K562 (cell line): Measurements from ENCODE around the gene BIN1. TPM values are rescaled to one million over a fixed set of nuclear protein-coding genes. Genes with fewer than 3 reads are reported as not detected.

Experiments used
- ATAC-seq: fragments of 200-7000 bp; cut with Tn5 transposase; 3 replicates; pipeline ENCODE4 v1.9.1; 2020; ENCODE audit warnings: moderate library complexity
- BruUV-seq: library from RNA; stranded (reverse); fragments of 400-500 nt; replicated peaks from 2 replicates; lab custom pipeline; 2021; lab: Mats Ljungman, UMichigan
- CTCF ChIA-PET: fragments of 300-600 bp; formaldehyde crosslinking; extraction: SDS; loops from one replicate; lab custom pipeline; 2021; ENCODE audit warnings: low intra/inter-chr PET ratio; lab: Yijun Ruan, JAX
- POLR2A ChIA-PET: fragments of 300-600, 350-650 bp; sonication (Branson Sonifier 250); formaldehyde crosslinking; extraction: SDS; loops from one replicate; lab custom pipeline; 2021; ENCODE audit warnings: antibody characterized with exemption, inconsistent platforms; lab: Yijun Ruan, JAX
- DNase-seq, 4 experiments: peaks; one replicate each; pipeline versions ENCODE4 v3.0.0 to v3.0.0-alpha.2; 2011 to 2018; ENCODE audit warnings: low spot score in 3 of 4, mixed read lengths in 3 of 4; ENCODE audit errors: extremely low read depth in 1 of 4
- FAIRE-seq: peaks from 2 replicates; lab custom pipeline; 2011; peaks lifted over from hg19 to GRCh38; lab: Jason Lieb, UNC
- H2AFZ ChIP-seq: 2 replicates; pipeline ENCODE4 v1.6.0; 2011; ENCODE audit warnings: low read depth, low read length, control low read depth, inconsistent platforms
- H3K27ac ChIP-seq: fragments of 200-600 bp; 3 replicates; pipeline ENCODE4 v1.8.0; 2011; ENCODE audit warnings: low read depth, mild to moderate bottlenecking, control low read depth, inconsistent platforms, low read length, moderate library complexity, mixed read lengths; ENCODE audit errors: extremely low read depth
- H3K27me3 ChIP-seq, 2 experiments: fragments of 300-600 bp in 1 of 2; 2 replicates in 1 of 2; 3 replicates in 1 of 2; pipeline versions ENCODE4 v1.6.0 to v1.8.0; 2011; ENCODE audit warnings: inconsistent platforms in 2 of 2, low read length in 2 of 2, mild to moderate bottlenecking in 1 of 2, mixed read lengths in 1 of 2, moderate library complexity in 1 of 2; ENCODE audit not compliant: control insufficient read depth in 2 of 2, insufficient read depth in 2 of 2
- H3K36me3 ChIP-seq: fragments of 300-600 bp; 3 replicates; pipeline ENCODE4 v1.8.0; 2011; ENCODE audit warnings: mild to moderate bottlenecking, low read length, inconsistent platforms; ENCODE audit not compliant: control insufficient read depth, insufficient read depth
- H3K4me1 ChIP-seq, 2 experiments: fragments of 200-600 bp in 1 of 2; replicated peaks in 1 of 2; 2 replicates in 1 of 2; 3 replicates in 1 of 2; pipeline versions ENCODE4 v1.5.1 to v1.8.0; 2011; ENCODE audit warnings: inconsistent platforms in 2 of 2, low read length in 2 of 2, mild to moderate bottlenecking in 1 of 2, mixed read lengths in 1 of 2, moderate library complexity in 1 of 2; ENCODE audit not compliant: control insufficient read depth in 2 of 2, insufficient read depth in 2 of 2
- H3K4me2 ChIP-seq: 2 replicates; pipeline ENCODE4 v1.6.1; 2011; ENCODE audit warnings: low read length, control low read depth, inconsistent platforms, mixed read lengths; ENCODE audit not compliant: insufficient read depth
- H3K4me3 ChIP-seq: fragments of 200-600 bp; sonication (generic), shearing (Covaris generic); 2 replicates; pipeline ENCODE4 v1.5.1; 2016; ENCODE audit warnings: control low read depth, inconsistent platforms
- H3K79me2 ChIP-seq: fragments of 200-600 bp; 3 replicates; pipeline ENCODE4 v1.8.0; 2011; ENCODE audit warnings: low read length, inconsistent platforms; ENCODE audit not compliant: control insufficient read depth, insufficient read depth
- H3K9ac ChIP-seq, 2 experiments: 2 replicates each; pipeline versions ENCODE4 v1.6.0 to v1.6.1; 2011; ENCODE audit warnings: low read depth in 2 of 2, low read length in 2 of 2, control low read depth in 1 of 2, inconsistent platforms in 1 of 2, mild to moderate bottlenecking in 1 of 2, mixed read lengths in 1 of 2; ENCODE audit not compliant: insufficient read depth in 1 of 2
- H3K9me1 ChIP-seq: one replicate; pipeline ENCODE4 v1.6.0; 2011; ENCODE audit warnings: inconsistent platforms, mild to moderate bottlenecking, low read length, moderate library complexity; ENCODE audit not compliant: control insufficient read depth, insufficient read depth
- H3K9me3 ChIP-seq: replicated peaks from 2 replicates; pipeline ENCODE4 v1.5.1; 2011; ENCODE audit warnings: low read depth, low read length, inconsistent platforms; ENCODE audit not compliant: control insufficient read depth, insufficient read depth
- H4K20me1 ChIP-seq: replicated peaks from 2 replicates; pipeline ENCODE4 v1.6.1; 2011; ENCODE audit warnings: low read length, inconsistent platforms, mixed read lengths; ENCODE audit not compliant: control insufficient read depth, insufficient read depth
- CBFA2T3 ChIP-seq: fragments of 450-650 bp; IDR thresholded peaks from 2 replicates; pipeline ENCODE4 v1.6.1; 2017
- CCNT2 ChIP-seq: IDR thresholded peaks from 2 replicates; pipeline ENCODE4 v1.6.1; 2011; ENCODE audit warnings: borderline replicate concordance, low read depth, mild to moderate bottlenecking, moderate library complexity, mixed read lengths, low read length; ENCODE audit not compliant: insufficient read length; ENCODE audit errors: extremely low read depth
- CSDE1 ChIP-seq, 2 experiments: fragments of 450-650 bp; IDR thresholded peaks; 2 replicates each; pipeline ENCODE4 v1.6.1; 2016; ENCODE audit warnings: mild to moderate bottlenecking in 1 of 2
- NFRKB ChIP-seq: fragments of 450-650 bp; IDR thresholded peaks from 2 replicates; pipeline ENCODE4 v1.6.1; 2016; ENCODE audit warnings: low read depth
- SPI1 ChIP-seq: IDR thresholded peaks from 2 replicates; pipeline ENCODE4 v1.6.1; 2011; ENCODE audit warnings: low read depth, low read length, control low read depth, borderline replicate concordance
- ZC3H11A ChIP-seq: IDR thresholded peaks from 2 replicates; pipeline ENCODE4 v1.6.1; 2012; ENCODE audit warnings: low read depth, low read length, improper control_type of control experiment
- ZNF589 ChIP-seq: fragments of 200-800 bp; sonication (Bioruptor generic); IDR thresholded peaks from 2 replicates; pipeline ENCODE4 v1.6.1; 2016; ENCODE audit warnings: low read depth, missing genetic modification characterization, missing compliant biosample characterization
- ZNF695 ChIP-seq: fragments of 450-650 bp; formaldehyde crosslinking; IDR thresholded peaks from 2 replicates; pipeline ENCODE4 v1.4.0; 2020; ENCODE audit warnings: mild to moderate bottlenecking, moderate library complexity
- WGBS: fragments of 100-300 bp; shearing (Covaris generic); methylation state at CpG from one replicate; pipeline ENCODE4 v1.1.6; 2016; ENCODE audit warnings: low coverage, mixed read lengths; ENCODE audit not compliant: insufficient coverage; ENCODE audit errors: missing lambda C conversion rate; 5-methylcytosine and 5-hydroxymethylcytosine counted together
- in situ Hi-C: fragments of 300-500 bp; cut with MboI; formaldehyde crosslinking; loops from 4 replicates; pipeline ENCODE4 v1.15.0; 2018; ENCODE audit warnings: inconsistent platforms, mixed read lengths
- intact Hi-C: fragments of 100-400 bp; cut with micrococcal nuclease; formaldehyde crosslinking; loops from 2 replicates; pipeline ENCODE4 v1.14.2; 2022
- polyA plus RNA-seq, 8 experiments: library from polyadenylated mRNA; depleted of rRNA in 4 of 8; stranded (reverse) in 5 of 8; unstranded in 3 of 8; fragments of >200 nt; fragmentation: Nextera tagmentation in 2 of 8; fragmentation: Illumina TruSeq in 1 of 8; extraction: Ambion mirVana in 2 of 8; extraction: Trizol in 1 of 8; gene quantifications; 2 replicates each; pipeline versions ENCODE4 v1.2.1 to v1.2.3, GENCODE V29; 2011 to 2014; ENCODE audit warnings: inconsistent platforms in 1 of 8, missing spikeins in 1 of 8
- total RNA-seq, 7 experiments: library from RNA; depleted of rRNA in 6 of 7; stranded (reverse); fragments of >200 nt in 6 of 7; fragmentation: Illumina TruSeq in 2 of 7; extraction: Trizol in 2 of 7; gene quantifications; 2 replicates each; pipeline versions ENCODE4 v1.2.1 to v1.2.3, GENCODE V29; 2011 to 2021; ENCODE audit warnings: low replicate concordance in 1 of 7
- TF ChIP-seq, protein P1 (sequence below): fragments of 450-650 bp; formaldehyde crosslinking; IDR thresholded peaks from 2 replicates; pipeline ENCODE4 v1.4.0; 2020; ENCODE audit warnings: mild to moderate bottlenecking, moderate library complexity
- TF ChIP-seq, protein P2 (sequence below): conservative IDR thresholded peaks from 2 replicates; pipeline ENCODE4 v1.6.1; 2011; ENCODE audit warnings: low read depth, mild to moderate bottlenecking, low read length; ENCODE audit not compliant: control insufficient read depth
- TF ChIP-seq, protein P3 (sequence below): fragments of 450-650 bp; IDR thresholded peaks from 2 replicates; pipeline ENCODE4 v1.6.1; 2017; ENCODE audit warnings: antibody characterized with exemption, mild to moderate bottlenecking

The BIN1 gene
- total and polyA plus RNA-seq, 9 of the 15 experiments (the other 6 are each of a cell fraction or from before 2014, with no cell fraction given): 0.04 to 2.8 (median 0.79) TPM; not detected in 1

DNA sequence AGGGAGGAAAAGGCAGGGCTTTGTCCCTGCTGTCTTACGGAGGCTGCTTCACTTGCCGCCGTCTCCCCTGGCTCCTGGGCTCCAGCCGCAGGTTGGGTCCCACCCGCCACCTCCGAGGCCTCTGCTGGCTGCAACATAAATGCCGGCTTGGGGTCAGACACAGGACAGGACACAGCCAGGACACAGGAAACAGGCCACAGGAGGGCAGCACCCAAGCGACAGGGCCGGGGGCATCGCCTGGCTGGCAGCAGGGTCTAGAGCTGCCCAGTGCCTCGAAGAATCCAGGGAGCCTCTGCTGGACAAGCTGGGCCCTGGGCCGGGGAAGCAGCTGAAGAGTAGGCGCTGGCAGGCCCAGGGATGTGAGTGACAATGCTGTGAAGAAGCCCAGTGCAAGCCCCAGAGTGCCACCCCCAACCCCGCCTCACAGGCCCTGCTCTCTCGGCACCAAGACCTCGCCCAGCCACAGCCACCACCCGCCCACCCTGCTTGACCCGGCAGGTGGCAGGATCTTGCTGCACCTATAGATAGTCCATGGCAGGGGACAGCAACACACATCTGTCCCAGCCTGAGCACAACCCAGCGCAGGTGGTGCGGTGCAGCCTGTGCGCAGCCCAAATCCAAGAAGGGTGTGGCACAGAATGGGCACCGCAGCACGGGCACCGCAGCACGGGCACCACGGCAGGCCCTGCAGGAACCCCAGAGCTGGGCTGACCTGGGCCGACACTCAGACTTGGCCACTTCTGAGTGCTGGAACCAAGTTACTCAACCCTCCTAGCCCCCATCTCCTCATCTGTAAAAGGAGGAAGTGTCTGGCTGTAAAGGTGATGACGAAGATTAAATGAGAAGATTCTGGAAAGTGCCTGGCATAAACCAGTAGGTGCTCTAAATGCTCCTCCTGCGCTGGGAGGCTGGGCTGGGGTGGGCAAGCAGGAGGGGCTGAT lies 55.6 kb downstream of the BIN1 start (continued):
- TF ChIP-seq CBFA2T3: no peak
- TF ChIP-seq, protein P1, sequence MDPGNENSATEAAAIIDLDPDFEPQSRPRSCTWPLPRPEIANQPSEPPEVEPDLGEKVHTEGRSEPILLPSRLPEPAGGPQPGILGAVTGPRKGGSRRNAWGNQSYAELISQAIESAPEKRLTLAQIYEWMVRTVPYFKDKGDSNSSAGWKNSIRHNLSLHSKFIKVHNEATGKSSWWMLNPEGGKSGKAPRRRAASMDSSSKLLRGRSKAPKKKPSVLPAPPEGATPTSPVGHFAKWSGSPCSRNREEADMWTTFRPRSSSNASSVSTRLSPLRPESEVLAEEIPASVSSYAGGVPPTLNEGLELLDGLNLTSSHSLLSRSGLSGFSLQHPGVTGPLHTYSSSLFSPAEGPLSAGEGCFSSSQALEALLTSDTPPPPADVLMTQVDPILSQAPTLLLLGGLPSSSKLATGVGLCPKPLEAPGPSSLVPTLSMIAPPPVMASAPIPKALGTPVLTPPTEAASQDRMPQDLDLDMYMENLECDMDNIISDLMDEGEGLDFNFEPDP (CRISPR knock-in tag): no peak
- peak; percentile 71; the same call in 1 of the 2 replicates for TF ChIP-seq SPI1

DNA sequence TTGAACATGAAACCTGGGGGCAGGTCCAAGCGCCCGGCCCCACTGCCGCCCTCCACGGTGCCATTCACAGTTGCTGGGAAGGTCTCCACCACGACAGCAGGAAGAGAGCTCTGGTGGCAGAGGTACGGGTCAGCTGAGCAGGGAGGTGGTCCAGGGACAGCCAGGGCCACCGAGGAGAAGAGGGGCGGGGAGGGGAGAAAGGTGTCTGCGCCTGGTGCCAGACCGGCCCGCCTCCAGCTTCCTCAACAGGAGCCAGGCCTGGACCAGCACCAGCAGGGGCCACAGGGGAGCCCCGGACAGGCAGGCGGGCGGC lies 56.2 kb downstream of the BIN1 start:
- ATAC-seq: no peak
- Histone ChIP-seq H4K20me1 (peaks cover 8% of the 10 kb centered on the region; the same call in 1 of the 2 replicates), H3K4me3 (no peak overlapping the region), H3K36me3 (no peaks in the 10 kb centered on the region), H3K4me2 (no peak overlapping the region), H3K9ac (no peak overlapping the region), H3K79me2 (no peaks in the 10 kb centered on the region), H3K27ac (no peak overlapping the region), H2AFZ (no peak overlapping the region), H3K9me1 (no peaks in the 10 kb centered on the region), H3K27me3 (peaks cover 7 to 83% of the 10 kb centered on the region in 2 experiments; a peak in 4 of 5 replicates), H3K9me3 (no peaks in the 10 kb centered on the region), H3K4me1 (peaks cover 0 to 59% of the 10 kb centered on the region in 2 experiments; a peak in 2 of 5 replicates)
- POLR2A ChIA-PET: interaction anchor here (0.6 kb wide), 1 partner anchor 16 kb away, joined by 3 read pairs; no protein-coding TSS in a partner anchor
- no TSS peak for BruUV-seq
- no peak for FAIRE-seq
- 21% methylated on average over 10 of the region's 14 CpGs for WGBS
- CTCF ChIA-PET: interaction anchor here (0.6 to 0.7 kb wide), 2 partner anchors 12 to 257 kb away, joined by 3 read pairs; no protein-coding TSS in a partner anchor
- no peak for DNase-seq
- intact Hi-C loops (loop anchor here (2.0 kb wide), 1 partner anchor 78 kb away; no protein-coding TSS in a partner anchor), in situ Hi-C loops (no loop called here)
- TF ChIP-seq CCNT2 (no peak), ZC3H11A (no peak), ZNF589 (CRISPR knock-in tag) (no peak), CSDE1 (IDR thresholded peaks at IDR 0.05) (no peak), NFRKB (no peak), ZNF695 (CRISPR knock-in tag) (no peak)
- TF ChIP-seq, protein P2, sequence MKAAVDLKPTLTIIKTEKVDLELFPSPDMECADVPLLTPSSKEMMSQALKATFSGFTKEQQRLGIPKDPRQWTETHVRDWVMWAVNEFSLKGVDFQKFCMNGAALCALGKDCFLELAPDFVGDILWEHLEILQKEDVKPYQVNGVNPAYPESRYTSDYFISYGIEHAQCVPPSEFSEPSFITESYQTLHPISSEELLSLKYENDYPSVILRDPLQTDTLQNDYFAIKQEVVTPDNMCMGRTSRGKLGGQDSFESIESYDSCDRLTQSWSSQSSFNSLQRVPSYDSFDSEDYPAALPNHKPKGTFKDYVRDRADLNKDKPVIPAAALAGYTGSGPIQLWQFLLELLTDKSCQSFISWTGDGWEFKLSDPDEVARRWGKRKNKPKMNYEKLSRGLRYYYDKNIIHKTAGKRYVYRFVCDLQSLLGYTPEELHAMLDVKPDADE: no peak
- TF ChIP-seq, protein P3, sequence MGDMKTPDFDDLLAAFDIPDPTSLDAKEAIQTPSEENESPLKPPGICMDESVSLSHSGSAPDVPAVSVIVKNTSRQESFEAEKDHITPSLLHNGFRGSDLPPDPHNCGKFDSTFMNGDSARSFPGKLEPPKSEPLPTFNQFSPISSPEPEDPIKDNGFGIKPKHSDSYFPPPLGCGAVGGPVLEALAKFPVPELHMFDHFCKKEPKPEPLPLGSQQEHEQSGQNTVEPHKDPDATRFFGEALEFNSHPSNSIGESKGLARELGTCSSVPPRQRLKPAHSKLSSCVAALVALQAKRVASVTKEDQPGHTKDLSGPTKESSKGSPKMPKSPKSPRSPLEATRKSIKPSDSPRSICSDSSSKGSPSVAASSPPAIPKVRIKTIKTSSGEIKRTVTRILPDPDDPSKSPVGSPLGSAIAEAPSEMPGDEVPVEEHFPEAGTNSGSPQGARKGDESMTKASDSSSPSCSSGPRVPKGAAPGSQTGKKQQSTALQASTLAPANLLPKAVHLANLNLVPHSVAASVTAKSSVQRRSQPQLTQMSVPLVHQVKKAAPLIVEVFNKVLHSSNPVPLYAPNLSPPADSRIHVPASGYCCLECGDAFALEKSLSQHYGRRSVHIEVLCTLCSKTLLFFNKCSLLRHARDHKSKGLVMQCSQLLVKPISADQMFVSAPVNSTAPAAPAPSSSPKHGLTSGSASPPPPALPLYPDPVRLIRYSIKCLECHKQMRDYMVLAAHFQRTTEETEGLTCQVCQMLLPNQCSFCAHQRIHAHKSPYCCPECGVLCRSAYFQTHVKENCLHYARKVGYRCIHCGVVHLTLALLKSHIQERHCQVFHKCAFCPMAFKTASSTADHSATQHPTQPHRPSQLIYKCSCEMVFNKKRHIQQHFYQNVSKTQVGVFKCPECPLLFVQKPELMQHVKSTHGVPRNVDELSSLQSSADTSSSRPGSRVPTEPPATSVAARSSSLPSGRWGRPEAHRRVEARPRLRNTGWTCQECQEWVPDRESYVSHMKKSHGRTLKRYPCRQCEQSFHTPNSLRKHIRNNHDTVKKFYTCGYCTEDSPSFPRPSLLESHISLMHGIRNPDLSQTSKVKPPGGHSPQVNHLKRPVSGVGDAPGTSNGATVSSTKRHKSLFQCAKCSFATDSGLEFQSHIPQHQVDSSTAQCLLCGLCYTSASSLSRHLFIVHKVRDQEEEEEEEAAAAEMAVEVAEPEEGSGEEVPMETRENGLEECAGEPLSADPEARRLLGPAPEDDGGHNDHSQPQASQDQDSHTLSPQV: no peak
